Central memory CD4-positive, alpha-beta T cell (primary cell): ENCODE data around the gene CIRBP.
"Not testable (repeated sequence)": the region's sequence is repeated elsewhere in the genome, so short reads cannot be mapped to it uniquely, and the experiment has no call there.

ENCODE experiments used
- DNase-seq: peaks from one replicate; pipeline ENCODE4 v3.0.0; 2022

CIRBP gene

GRCh38 chr19:1293782-1294604, 24.9 kb downstream of the CIRBP start:
- DNase-seq, result no peak

GRCh38 chr19:1294688-1295087, 25.6 kb downstream of the CIRBP start:
- no peak for DNase-seq

GRCh38 chr19:1295169-1296012, 26.3 kb downstream of the CIRBP start:
- DNase-seq, result no peak

- no peak for DNase-seq
Observed at GRCh38 chr19:1296078-1296477, 26.9 kb downstream of the CIRBP start.

- no peak for DNase-seq
Observed at GRCh38 chr19:1296575-1297271, 27.6 kb downstream of the CIRBP start.

- no peak for DNase-seq
Observed at GRCh38 chr19:1298235-1298634, 29.1 kb downstream of the CIRBP start.

GRCh38 chr19:1299801-1300200, 30.7 kb downstream of the CIRBP start:
- DNase-seq, result no peak

GRCh38 chr19:1300744-1301490, 31.8 kb downstream of the CIRBP start:
- no peak for DNase-seq

- DNase-seq, result no peak
Observed at GRCh38 chr19:1302533-1303239, 33.6 kb downstream of the CIRBP start.

- DNase-seq, result no peak
Observed at GRCh38 chr19:1304197-1304924, 35.2 kb downstream of the CIRBP start.

- DNase-seq, result not testable (repeated sequence)
Observed at GRCh38 chr19:1305354-1305753, 36.2 kb downstream of the CIRBP start.

GRCh38 chr19:1307320-1307719, 38.2 kb downstream of the CIRBP start:
- peak; percentile 12 for DNase-seq

- no peak for DNase-seq
Observed at GRCh38 chr19:1307755-1308303, 38.7 kb downstream of the CIRBP start.

GRCh38 chr19:1308718-1309117, 39.6 kb downstream of the CIRBP start:
- DNase-seq, result no peak

- no peak for DNase-seq
Observed at GRCh38 chr19:1309977-1310852, 41.1 kb downstream of the CIRBP start.

- no peak for DNase-seq
Observed at GRCh38 chr19:1310853-1311180, 41.7 kb downstream of the CIRBP start.

- DNase-seq, result no peak
Observed at GRCh38 chr19:1311543-1312091, 42.5 kb downstream of the CIRBP start.

- DNase-seq, result no peak
Observed at GRCh38 chr19:1312767-1313694, 43.9 kb downstream of the CIRBP start.
